Fibroblast of upper back skin (primary cell): ENCODE data around the gene MIPEP.
A peak's percentile ranks its signal among the peaks of the same experiment; 100 is the strongest.

Experiments
- DNase-seq: peaks from one replicate; pipeline ENCODE4 v3.0.0-alpha.2; 2013

Gene MIPEP

DNA sequence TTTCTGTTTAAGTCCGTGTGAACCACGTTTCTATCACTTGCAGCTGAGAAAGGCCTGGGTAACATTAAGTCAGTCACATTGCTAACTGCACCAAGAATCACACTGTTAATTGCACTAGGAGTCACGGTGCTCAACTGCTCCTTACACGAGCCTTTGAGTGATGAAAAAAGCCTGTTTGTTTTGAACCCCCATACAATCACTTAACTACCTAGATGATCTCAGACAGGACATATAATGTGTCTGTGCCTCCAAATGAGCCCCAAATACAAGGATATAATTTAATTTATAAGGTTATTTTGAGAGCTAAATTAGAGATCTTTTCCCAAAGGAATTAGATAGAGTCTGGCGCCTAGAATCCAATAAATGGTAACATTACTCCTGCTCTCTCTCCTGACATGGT lies 84.1 kb downstream of the MIPEP start:
- no peak for DNase-seq

DNA sequence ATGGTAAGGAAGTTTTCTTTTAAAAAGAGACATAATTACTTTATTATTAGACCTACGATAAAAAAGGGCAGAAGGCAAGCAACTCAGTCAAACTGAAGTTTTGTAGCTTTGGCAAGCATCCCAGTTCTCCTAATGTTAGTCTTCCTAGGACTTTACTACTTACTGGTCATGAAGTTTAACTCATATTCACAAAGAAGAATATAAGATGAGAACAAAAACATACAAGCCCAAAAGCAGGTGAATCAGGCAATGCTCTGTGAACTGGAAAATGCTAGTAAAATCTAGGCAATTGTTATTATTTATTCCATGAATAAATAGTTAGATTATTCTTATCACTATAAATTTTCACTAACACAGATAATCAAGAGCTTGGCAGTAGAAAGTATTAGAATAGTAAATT lies 85.0 kb downstream of the MIPEP start:
- no peak for DNase-seq

DNA sequence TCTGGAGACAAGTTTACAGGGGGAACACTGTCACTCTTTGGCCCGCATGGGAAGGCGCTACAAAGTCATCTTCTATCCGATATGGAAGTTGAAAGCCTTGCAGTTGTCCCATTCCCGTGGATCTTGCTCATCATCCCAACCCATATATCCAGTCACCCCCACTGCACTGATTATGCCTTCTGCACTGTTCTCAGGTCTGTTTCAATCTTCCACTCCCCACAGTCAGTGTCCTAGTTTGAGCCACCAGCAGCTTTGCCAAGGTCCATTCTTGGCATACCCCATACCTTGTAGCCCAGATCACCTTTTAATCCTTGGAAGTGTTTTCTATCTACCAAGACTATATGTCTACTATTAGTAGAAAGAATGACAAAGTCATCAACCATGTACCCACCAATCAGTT lies 88.1 kb downstream of the MIPEP start:
- DNase-seq, result no peak

DNA sequence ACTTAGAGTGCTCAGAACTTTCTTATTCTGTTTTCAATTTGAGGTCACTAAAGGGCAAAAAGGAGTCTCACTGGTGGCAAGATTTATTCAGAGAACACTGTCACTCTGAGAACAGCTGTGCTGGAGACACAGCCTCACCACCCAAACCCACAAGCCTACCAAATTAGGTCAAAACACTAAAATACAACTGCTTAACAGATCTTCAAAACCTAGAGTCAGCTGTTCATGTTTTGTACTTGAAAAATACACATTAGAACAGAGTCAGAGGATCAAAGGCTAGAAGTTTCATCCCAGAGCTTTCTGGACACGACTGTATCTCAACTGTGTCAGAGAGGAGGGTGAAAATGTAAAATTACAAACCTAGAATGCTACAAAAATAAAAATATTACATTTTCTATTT lies 89.3 kb downstream of the MIPEP start:
- peak; percentile 20 for DNase-seq

DNA sequence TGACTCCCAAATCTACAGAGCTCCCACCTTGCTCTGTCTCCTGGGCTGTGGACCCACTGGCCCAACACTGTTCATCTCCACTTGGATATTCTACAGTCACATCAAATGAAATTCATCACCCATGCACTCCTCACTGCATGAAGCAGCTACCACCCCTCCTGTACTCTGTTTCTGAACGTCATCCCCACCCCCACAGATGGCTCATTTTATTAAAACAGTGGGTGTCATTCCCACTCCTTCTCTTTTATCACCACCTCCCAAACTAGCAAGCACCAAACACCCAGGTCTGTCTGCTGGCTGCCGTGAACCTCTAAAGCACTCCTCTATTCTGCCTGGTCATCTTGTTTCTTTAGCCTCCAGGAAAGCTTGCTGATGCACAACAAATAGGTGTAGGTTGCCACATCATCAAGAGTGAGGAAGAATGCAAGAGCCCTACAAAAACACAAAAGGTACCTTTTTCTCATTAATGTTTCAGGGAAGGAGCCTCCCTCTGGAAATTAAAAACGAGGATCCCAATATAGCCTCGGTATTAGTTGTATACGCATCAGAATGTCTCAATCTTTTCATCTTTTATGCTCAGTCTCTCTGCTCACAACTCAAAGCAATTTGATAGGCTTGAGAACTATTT lies 91.8 kb downstream of the MIPEP start:
- no peak for DNase-seq

DNA sequence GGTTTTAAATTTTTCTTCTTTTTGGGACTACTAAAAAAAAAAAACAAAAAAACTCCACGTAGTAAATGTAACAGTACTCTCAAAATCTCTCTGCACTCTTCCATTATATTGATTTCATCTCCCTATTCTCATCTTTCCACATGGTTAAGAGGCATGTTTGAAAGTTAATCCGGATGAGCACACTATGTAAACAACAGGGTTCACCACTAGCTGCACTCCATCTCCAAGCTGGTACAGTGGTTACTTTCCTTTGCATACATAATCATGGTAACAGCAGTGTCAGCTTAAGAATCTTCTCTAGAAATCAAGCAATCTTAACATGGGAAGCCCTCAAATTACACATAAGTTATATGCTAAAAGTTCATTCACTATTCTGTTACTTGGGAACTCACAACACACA lies 92.6 kb downstream of the MIPEP start:
- no peak for DNase-seq

DNA sequence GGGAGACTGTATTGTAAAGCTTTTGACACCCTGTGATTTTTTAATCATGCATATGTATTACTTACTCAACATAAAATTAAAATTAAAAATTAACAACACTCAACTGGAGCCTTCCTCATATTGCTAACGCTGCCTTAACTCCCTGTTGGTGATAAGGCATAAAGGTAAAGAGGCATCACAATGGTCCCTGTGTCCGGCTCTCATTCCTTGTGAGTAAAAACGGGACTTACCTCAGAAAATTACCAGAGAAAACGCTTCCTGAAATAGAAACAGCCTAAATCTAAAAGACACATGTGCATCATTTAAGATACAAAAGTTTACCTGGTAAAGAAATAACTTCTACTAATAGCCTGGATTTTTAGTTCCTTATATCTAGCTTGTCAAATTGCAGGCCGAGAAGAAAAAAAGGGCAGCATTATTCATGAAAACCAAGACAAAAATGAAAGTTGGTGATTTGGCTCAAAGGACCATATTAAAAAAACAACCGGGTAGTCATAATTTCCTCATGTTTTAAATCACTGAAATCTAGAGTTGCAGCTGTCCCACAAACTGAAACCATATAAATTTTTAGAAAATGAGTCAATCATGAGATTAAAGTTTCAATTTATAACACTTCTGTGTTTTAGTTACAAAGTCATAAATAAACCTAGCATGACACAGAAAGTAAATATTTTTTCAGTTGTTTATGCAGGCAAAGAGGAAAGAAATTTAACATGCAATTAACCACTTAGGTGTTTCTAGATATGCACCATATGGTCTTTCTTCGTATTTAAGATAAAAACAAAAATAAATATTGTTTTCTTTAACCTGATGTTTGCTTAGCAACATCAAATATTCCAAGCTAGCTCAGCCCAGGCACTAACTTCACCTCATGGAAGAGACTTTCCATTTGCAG lies 94.7 kb downstream of the MIPEP start:
- peak; percentile 75 for DNase-seq

DNA sequence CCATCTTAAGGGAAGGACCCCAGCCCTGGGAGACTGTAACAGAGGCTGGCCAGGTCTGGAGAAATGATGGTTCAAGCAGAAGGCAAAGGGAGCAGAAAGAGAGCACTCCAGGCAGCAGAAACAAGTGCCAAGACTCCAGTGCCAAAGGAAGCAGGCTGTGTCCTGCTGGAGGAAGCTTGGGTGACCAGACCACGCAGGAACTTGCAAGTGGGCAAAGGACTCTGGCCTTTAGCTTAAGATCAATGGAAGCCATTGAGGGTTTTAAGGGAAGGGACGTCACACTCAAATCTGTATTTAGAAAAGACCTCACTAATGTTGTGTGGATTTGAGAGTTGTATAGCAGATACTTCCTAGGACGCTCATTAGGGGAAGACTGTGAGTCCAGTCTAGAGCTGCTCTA lies 95.5 kb downstream of the MIPEP start:
- no peak for DNase-seq

DNA sequence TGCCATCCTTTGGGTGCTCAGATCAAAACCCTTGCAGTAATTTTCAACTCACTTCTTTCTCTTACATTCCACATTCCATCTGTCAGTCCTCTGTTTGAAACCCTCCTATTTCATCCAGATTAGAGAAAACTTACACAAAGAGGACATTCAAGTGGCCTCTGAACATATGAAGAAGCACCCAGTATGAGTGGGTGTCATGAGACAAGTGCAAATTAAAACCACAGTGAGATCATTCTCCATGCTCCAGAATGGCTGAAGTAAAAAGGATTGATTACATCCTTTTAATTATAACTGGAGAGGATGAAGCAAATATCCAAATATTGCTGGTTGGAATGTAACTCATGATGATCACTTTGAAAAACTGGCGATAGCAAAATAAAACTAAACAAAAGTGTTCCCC lies 96.5 kb downstream of the MIPEP start:
- no peak for DNase-seq

DNA sequence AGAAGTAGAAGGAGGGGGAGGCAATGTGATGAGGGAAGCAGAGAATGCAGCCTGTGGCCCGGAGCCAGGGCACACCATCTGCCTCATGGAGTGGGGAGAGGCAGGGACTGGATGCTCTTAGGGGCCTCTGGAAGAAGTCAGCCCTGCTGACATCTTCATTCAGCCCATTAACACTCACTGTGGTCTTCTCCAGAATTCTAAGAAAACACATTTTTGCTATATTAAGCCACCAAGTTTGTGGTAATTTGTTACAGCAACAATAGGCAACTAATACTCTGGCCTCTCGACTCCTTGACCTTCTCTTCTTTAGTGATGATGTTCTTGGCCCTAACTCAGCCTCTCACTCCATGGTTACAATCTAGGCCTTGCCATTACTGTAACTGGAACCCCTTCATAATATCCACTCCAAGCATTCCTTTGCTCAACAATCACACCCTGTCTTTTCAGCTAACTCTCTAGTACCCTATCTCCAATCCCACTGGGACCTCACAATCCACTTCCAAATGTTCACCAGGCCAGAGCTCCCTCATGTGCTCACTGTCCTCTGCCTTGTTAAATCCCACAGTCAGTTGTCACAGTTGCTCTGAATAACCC lies 98.5 kb downstream of the MIPEP start:
- DNase-seq, result peak; percentile 97

DNA sequence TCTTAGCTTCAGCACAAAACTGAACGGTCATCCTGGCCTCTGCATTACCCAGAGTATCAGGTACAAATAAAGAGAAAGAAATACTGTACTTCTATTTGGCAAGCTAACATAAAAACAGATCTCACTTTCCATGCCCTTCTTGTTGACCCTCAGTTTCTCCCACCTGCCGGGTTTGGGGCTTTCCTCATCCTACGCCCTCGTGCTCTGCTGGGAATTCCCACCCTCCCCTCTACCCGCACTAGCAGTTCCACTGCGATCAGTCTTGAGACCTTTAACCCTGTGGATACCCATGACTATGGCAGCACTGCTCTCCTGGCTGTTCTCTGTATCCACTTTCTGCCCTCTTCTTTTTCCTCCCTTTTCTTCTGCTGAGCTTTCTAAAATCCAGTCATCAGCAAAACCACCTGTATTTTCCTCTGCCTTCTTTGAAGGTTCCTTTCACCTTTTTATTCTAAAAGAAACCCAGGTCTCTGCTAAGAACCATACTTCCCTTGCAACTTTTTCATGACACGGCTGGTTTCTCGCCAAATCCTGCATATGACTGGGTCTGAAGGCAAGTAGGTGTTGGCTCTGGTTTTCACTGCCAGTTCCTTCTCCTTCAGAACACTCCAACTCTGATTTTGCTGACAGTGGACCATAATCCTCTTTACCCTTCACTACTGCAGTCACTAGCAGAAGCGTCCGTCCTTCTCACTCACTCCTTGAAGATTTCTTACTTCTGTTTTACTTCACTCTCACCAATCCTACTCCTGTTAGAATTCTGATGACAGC lies 99.4 kb downstream of the MIPEP start:
- DNase-seq, result no peak

DNA sequence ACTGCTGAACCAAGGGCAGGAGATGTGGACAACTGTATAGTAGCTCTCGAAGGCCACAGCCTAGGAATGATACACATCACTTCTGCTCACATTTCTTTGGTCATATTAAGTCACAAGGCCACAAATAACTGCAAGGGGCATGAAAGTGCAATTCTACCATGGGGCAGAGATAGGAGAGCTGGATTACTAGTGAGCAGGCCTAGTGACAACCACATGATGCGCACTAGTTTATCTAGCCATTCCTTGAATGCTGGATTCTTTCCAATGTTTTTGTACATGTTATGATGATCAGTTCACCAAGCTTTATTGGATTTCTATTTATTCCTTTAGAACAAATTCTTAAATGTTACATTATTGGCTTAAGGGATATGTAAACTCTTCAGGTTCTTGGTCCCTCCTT lies 100.7 kb downstream of the MIPEP start:
- no peak for DNase-seq

DNA sequence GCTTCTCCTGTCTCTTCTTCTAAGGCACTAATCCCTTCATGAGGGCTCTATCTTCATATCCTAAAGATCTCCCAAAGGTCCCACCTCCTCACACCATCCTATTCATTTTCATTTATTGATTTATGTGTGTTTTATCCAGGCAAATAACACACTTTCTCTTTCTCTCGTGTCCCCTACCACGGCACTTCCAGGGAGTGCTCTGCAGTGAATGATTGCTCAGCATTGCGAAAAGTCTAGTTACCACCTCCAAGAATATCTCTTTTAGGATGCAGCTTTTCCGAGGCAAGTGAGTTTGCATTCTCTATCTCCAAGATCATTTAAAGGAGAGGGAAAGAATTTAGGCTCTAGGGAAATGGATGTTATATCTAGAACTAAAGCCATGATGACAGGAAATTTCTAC lies 101.7 kb downstream of the MIPEP start:
- DNase-seq, result peak; percentile 6

DNA sequence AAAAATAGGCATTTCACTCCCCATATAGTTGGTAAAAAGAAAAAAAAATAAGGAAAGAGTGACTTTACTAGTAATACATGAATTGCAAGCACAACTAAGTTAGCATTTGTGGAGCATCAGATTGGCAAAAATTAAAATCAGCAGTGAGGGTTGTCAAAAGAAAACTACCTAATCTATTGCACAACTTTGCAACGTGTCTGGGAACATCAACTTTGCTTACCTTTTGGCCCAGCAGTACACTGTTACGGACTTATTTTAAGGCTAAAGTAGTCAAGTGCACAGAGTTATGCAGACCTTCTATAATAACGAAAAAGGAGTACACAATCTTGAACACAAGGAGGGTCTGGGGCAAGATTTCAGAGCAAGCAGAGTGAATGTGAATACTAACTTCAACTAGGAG lies 102.6 kb downstream of the MIPEP start:
- DNase-seq, result no peak

DNA sequence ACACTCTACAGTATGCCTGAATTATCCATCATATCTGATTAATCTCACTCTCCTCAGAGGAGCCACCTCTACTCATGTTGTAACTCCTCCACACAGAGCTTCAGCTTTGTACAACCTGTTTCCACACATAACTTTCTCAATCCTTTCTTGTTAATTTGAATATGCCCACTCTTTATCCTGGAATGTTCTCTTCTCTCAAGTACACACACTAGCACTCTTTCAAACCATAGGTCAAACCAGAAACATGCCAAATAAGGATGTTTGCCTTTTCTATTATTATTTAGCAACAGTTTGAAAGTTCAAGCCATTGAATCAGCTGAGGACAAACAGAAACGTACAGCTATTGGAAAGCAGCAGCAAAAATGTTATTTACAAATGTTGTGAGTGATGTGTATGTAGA lies 110.3 kb downstream of the MIPEP start:
- peak; percentile 1 for DNase-seq

DNA sequence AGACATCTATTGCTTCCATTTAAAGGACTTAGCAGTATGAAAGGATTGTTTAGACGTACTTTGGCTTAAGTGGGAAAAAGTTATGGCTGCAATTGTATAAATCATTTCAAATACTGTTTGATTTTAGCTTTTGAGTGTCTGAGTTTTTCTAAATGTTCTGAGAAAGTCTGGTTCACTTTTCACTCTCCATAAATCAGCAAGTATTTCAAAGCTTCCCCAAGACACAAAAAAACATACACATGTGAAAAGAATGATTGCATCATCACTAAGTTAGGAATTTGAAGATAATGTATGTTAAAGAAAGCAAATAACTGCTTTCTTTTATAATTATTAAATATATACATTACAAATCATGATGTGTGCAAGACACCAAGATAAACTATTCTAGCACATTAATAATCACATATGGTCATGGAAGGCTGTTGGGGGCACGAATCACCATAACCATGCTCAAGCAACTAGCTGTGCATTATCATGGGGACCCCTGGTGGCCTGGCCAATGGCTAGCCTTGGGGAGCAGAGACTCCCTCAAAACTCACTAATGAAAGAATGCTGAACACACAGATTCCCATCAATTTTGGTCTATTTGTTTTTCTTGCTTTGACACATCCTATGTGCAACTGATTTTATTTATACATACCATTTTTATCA lies 111.1 kb downstream of the MIPEP start:
- DNase-seq, result peak; percentile 72

DNA sequence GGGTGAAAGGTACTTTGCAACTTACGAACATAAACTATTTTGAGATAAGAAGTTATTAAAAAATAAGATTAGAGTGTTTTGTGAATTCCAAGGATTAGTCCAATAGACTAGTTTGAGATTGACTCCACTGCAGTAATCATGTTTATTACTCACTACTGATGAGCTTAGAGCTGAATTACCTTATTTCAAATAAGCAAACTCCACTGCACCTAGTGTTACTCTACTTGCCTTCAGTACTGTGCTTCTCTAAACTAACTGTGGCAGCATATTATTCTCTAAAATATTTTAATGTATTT lies 111.7 kb downstream of the MIPEP start:
- DNase-seq, result no peak

DNA sequence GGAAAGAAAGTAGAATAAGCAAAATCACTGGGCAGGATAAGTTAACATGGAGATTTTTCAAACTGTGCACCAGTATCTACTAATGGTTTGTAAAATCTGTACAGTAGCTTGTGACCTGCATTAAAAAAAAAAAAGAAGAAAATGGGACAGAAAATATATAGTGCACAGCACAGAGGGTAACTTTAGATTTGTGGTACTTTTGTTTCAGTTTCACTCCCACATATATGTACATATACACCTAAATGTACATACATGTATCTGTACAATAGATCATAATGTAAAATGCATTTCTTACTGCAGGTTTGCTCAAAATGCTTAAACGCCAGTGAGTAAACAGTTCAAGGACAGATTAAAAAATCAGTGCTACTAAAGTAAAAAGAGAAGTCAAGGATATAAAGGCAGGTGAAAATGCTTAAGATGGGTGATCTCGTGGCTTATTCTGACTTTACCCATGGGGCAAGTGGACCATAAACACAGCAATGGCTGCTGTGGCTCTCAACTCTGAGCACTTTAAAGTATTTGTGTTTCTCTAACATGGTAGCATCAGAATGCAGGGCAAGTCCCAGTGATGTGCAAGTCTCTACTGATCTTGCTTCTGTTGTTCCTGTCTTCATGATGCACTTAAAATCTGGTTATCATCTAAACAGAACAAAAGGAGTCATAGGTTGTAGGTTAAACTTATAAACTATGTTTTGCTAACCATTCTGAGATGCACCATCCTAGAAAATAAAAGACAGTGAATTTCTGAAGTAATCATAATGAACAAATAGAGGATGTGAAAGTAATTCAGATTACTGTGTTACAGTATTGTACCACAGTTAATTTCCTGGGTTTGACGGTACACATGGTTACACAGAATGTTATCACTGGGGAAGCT lies 112.3 kb downstream of the MIPEP start:
- DNase-seq, result no peak

DNA sequence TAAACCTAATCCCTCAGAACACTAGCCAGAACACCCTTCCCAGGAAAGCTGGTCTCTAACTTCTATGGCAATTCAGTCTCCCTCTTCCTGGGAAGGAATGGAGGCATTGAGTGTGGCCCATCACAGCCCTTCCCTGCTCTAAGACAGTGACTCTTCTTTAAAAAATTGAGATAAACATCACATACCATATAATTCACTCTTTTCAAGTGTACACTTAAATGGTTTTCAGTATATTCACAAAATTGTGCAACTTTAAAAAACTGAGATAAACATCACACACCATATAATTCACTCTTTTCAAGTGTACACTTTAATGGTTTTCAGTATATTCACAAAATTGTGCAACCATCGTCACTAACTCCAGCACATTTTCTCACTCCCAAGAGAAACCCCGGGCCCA lies 116.5 kb downstream of the MIPEP start:
- no peak for DNase-seq

DNA sequence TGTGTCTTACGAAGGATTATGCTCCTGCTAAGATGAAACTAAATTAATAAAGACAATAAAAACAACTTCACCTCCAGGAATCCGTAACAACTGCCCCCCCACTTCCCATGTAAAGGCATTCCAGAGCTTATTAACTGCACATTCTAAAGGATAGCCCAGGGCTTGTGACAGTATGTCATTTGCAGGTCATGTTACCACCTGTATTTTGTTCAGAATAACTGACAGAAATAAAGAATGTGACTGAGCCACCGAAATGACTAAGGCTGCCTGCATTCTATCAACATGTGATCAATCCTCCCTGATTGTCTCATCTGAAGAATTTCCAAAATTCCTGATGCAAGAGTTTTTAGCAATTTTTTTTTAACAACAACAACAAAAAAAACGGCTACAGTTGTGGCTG lies 117.2 kb downstream of the MIPEP start:
- peak; percentile 50 for DNase-seq

DNA sequence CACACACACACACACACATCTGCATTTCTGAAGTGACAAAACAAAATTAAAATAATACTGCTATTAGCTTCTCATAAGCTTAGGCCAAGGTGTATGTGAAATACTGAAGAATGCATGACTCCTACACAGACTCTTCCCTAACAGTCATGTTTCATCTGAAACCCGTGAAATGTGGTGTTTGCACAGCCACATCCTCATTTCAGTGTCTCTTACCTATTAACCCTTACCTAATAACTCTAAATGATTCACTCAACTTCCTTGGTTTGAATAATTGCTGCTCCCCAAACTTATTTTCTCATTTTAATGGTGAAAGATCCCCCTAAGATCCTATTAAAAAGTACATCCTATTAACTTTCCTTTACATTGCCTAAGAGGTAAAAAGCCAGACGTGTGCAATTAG lies 117.6 kb downstream of the MIPEP start:
- DNase-seq, result no peak

DNA sequence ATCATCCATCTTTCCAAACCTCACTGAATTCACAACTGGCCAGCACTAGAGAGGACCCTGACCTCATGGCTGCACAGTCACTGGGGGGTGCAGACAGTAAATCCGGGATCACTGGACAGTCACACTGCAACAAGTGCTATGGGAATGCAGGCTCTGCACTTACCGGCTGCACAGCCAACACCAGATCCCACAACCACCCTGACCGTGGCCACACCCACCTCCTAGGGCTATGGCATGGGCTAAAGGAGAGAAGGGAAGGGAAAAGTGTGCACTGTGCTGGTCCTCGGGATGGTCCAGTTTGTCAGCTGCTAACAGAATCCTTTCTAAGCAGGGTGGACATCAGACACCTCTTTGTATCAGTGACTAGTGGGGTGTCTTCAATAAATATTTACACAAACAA lies 118.2 kb downstream of the MIPEP start:
- no peak for DNase-seq
